ES-I3 (cell line): Measurements from ENCODE around the gene NXF1.
"Not testable (repeated sequence)": the region's sequence is repeated elsewhere in the genome, so short reads cannot be mapped to it uniquely, and the experiment has no call there.

ENCODE experiments used
- H3K36me3 ChIP-seq: 2 replicates; pipeline ENCODE4 v1.6.1; 2013; ENCODE audit warnings: mild to moderate bottlenecking, low read length, control low read depth, moderate library complexity; ENCODE audit not compliant: insufficient read depth
- H3K4me1 ChIP-seq: 2 replicates; pipeline ENCODE4 v1.6.1; 2013; ENCODE audit warnings: mild to moderate bottlenecking, control low read depth, low read length; ENCODE audit not compliant: insufficient read depth
- H3K9ac ChIP-seq: 2 replicates; pipeline ENCODE4 v1.6.1; 2013; ENCODE audit warnings: low read depth, mild to moderate bottlenecking, low read length, moderate library complexity
- H3K9me3 ChIP-seq: 2 replicates; pipeline ENCODE4 v1.6.1; 2013; ENCODE audit warnings: mild to moderate bottlenecking, low read length, moderate library complexity; ENCODE audit not compliant: control insufficient read depth, insufficient read depth

The NXF1 gene

DNA sequence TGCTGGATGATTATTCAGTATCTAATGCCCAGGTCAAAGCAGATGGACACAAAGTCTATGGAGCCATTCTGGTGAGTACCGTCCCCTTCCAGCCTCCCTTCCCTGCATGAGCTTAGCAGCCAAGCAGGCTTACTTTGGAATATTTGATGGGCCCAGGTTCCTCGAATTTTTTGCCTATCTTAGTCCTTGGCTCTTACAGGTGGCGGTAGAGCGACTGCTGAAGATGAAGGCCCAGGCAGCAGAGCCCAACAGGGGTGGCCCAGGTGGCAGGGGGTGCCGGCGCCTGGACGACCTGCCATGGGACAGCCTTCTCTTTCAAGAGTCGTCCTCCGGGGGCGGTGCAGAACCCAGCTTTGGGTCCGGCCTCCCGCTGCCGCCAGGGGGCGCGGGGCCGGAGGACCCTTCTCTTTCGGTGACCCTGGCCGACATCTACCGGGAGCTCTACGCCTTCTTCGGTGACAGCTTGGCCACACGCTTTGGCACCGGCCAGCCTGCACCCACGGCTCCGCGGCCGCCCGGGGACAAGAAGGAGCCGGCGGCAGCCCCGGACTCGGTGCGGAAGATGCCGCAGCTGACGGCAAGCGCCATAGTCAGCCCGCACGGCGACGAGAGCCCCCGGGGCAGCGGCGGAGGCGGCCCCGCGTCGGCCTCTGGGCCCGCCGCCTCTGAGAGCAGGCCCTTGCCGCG lies 18.8 kb downstream of the NXF1 start:
- Histone ChIP-seq H3K4me1 (no peaks in the 10 kb centered on the region; the same call in 1 of the 2 replicates), H3K36me3 (no peaks in the 10 kb centered on the region; the same call in 1 of the 2 replicates), H3K9ac (peak overlapping the region; percentile 91), H3K9me3 (no peaks in the 10 kb centered on the region)

DNA sequence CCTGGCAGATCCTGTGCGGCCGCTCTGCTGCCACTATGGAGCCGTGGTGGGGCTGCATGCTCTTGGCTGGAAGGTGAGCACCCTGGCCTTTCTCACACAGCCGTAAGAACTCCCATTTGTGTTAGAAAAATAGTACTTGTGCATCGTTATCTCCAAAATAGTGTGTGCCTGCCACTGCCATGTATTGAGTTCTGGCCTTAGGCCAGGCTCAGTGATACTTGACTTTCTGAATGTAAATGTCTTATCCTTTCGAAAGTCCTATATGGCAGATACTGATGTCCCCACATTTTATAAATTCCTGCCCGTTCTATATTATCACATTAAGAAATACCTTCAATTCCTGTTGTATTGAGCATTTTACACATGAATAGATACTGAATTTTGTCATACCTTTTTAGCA lies 22.5 kb downstream of the NXF1 start:
- peaks cover 3% of the 10 kb centered on the region; the same call in 1 of the 2 replicates for H3K36me3 ChIP-seq
- no peak overlapping the region for H3K9ac ChIP-seq
- no peaks in the 10 kb centered on the region for H3K9me3 ChIP-seq
- H3K4me1 ChIP-seq, result no peaks in the 10 kb centered on the region

DNA sequence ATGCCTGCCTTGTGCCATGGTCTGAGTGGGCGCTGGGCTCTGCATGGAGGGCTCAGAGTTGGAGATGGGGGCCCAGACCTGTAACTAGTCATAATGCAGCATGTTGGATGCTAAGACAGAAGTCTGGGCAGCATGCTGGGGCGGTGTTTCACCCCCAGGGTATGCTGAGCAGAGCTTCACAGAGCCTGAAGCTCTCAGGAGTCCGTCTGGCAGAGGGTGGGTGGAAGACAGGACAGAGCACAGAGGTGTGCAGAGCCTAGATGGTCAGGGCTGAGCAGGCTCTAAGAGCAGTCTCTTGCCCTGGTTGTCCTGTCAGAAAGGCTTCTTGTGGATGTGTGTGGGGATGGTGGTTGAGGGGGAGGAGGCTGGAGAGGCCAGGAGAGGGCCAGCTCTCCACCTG lies 26.8 kb downstream of the NXF1 start:
- H3K4me1 ChIP-seq, result no peaks in the 10 kb centered on the region
- peaks cover 9% of the 10 kb centered on the region; the same call in 1 of the 2 replicates for H3K36me3 ChIP-seq
- H3K9me3 ChIP-seq, result no peaks in the 10 kb centered on the region
- H3K9ac ChIP-seq, result no peak overlapping the region

DNA sequence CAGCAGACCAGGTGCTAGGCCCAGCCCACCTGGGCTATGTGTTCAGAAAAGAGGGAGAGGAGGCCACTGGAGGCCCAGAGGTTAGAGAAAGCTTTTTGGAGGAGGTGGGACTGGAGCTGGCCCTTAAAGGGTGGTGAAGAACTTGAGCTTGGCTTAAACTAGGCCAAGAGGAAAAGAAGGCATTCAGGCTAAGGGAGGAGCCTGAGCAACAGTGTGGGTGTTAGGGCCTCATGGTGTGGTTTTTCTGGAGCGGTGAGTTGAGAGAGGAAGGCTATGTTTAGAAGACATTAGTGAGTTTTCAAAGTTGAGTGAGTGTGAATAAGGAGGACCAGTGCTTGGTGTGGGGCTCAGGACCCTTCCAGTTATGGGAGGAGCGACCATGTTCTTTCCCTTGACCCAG lies 27.9 kb downstream of the NXF1 start:
- Histone ChIP-seq H3K4me1 (no peaks in the 10 kb centered on the region), H3K9ac (no peak overlapping the region), H3K36me3 (peaks cover 9% of the 10 kb centered on the region; the same call in 1 of the 2 replicates), H3K9me3 (no peaks in the 10 kb centered on the region)

DNA sequence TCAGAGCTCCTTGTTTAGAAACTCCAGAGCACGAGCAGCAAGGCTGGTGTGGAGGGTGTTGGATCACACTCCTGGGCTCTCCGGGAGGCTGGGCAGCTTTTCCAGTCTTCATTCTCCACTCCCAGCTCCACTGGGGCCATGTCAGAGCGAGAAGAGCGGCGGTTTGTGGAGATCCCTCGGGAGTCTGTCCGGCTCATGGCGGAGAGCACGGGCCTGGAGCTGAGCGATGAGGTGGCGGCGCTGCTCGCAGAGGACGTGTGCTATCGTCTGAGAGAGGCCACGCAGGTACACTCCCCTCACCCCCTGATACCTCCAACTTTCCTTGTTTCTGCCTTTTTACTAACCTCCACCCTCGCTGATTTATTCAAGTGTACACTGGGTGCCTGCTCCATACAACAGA lies 29.6 kb downstream of the NXF1 start:
- H3K9ac ChIP-seq, result no peak overlapping the region
- peaks cover 9% of the 10 kb centered on the region; the same call in 1 of the 2 replicates for H3K36me3 ChIP-seq

DNA sequence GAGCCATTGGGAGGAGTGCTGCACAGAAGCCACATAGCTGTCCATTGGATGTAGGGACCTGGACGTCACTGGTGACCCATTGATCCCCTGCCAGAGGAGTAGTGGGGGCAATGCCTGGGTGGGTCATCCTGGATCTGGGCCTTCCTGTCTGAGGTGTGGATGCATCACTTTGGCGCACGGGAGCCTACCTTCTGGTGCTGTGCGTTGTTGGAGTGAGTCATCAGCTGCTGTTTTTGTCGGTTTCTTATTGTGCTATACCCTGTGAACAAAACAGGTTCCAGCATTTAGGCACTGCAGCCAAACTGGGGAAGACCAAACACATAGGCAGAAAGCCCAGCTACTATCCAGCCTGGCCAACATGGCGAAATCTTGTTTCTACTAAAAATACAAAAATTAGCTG lies 30.8 kb downstream of the NXF1 start:
- no peaks in the 10 kb centered on the region for H3K9me3 ChIP-seq
- peaks cover 9% of the 10 kb centered on the region; the same call in 1 of the 2 replicates for H3K36me3 ChIP-seq
- no peak overlapping the region for H3K9ac ChIP-seq
- no peaks in the 10 kb centered on the region; the same call in 1 of the 2 replicates for H3K4me1 ChIP-seq

More for the DNA sequence above, 29.6 kb downstream of the NXF1 start:
- Histone ChIP-seq H3K4me1 (no peaks in the 10 kb centered on the region), H3K9me3 (no peaks in the 10 kb centered on the region)

DNA sequence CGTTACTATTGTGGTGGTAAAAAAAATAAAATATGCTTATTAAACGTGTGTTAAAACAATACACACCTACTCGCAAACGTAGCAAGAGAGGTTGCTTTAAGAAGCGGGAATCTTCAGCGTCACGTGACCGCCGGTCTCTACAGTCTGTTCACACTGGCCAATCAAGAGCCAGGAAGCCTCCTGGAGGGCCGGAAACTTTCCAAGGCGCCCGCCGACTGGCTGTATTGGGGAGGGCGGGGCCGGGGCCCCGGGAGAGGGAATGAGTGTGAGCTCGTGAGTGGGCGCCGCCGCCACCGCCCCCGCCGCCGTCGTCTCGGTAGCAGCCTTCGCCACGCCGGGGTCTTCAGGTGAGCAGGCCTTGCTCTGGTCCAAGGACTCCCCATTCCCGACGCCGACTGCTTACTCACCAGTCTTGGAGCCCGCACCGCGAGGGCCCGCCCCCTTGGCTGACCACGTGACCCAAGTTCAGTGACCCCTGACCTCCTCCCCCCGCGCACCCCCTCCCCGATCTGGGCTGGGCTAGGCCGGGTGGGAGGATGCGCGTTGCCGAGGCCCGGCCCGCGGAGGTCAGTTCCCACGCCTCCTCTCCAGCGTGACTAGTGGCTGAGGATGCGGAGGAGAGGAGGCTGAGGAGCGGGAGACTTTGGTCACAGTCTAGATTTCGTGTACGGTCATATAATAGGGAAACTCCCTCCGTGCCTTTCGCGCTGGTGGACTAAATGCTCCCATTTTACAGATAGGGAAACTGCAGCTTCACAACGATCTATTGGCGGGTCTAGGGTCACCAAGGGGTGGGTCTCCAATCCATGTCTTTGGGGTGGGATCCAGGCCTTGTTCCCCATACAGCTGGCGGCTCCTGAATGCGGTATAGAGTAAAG lies 33.9 kb downstream of the NXF1 start, which contains the start of gene TAF6L:
TAF6L (plus strand) TSS at position 253 of the 878 bp plus-strand sequence. CDS start 4,388 bp downstream, outside the sequence.
- Histone ChIP-seq H3K4me1 (no peaks in the 10 kb centered on the region; the same call in 1 of the 2 replicates), H3K9me3 (no peaks in the 10 kb centered on the region), H3K9ac (peak within 1 kb of the TSS; percentile 66), H3K36me3 (peaks cover 8% of the 10 kb centered on the region; the same call in 1 of the 2 replicates)

DNA sequence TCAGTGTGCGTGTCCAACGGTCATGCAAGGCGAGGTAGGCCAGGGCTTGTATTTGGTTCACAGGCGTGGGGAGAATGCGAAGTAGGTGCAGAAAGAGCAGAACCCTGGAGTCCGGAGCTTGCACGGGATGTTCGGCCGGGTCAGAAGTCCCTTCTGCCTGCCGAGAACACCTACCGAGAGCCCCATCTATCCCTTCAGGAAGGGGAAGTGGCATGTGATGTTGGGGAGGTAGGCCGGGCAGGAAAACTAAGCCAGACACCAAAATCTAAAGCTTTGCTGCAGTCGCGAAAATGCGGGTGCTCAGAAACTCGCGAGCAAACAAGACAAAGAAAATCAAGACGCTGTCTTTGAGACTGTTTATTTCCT lies 34.5 kb downstream of the NXF1 start:
- peak overlapping the region; percentile 66 for H3K9ac ChIP-seq

DNA sequence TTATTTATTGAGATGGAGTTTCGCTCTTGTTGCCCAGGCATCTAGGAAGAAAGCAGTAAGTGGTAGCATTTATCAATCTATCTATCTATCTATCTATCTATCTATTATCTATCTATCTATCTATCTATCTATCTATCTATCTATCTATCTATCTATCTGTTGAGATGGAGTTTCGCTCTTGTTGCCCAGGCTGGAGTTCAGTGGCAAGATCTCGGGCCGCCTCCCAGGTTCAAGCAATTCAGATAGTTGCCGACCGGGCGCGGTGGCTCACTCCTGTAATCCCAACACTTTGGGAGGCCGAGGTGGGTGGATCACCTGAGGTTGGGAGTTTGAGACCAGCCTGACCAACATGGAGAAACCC lies 44.4 kb downstream of the NXF1 start:
- peak overlapping the region; percentile 22; the same call in 1 of the 2 replicates for H3K9ac ChIP-seq

More for the DNA sequence above, 34.5 kb downstream of the NXF1 start:
- Histone ChIP-seq H3K36me3 (peaks cover 7% of the 10 kb centered on the region), H3K4me1 (no peaks in the 10 kb centered on the region; the same call in 1 of the 2 replicates), H3K9me3 (no peaks in the 10 kb centered on the region)

DNA sequence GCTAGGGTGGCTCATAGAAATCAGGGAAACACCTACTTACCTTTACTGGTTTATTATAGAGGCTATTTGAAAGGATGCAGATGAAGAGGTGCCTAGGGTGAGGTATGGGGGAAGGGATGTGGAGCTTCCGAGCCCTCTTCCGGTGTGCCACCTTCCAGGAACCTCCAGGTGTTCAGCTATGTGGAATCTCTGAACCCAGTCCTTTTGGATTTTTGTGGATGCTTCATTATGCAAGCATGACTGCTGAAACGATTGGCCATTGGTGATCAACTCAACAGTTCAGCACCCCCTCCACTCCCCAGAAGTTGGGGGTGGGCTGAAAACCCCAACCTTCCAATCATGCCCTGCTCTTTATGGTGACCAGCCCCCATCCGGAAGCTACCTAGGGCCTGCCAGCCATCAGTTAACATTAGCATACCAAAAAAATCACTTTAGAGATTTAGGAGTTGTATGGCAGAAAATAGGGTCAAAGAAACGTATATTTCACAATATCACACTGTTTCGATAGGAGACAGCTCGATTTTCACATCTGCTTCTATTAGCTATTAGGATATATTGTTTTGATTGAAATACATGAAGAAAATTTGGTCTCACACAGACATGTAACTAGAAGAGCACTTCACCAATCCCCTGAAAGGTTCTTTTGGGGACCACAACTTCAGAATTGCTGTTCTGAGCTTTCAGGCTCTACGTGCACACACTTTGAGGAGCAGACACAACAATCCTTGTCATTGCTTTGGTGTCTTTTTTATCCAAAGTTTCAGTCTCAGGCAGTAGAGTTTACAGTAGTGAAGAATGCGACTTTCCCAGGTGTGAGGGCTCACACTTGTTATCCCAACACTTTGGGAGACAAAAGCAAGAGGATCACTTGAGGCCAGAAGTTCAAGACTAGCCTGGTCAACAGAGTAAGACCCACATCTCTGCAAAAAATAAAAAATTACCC lies 47.1 kb downstream of the NXF1 start:
- Histone ChIP-seq H3K9ac (peak overlapping the region; percentile 45), H3K9me3 (no peaks in the 10 kb centered on the region), H3K4me1 (peaks cover 6% of the 10 kb centered on the region), H3K36me3 (peaks cover 7% of the 10 kb centered on the region; the same call in 1 of the 2 replicates)

More for the DNA sequence above, 44.4 kb downstream of the NXF1 start:
- H3K36me3 ChIP-seq, result peaks cover 12% of the 10 kb centered on the region; the same call in 1 of the 2 replicates
- H3K9me3 ChIP-seq, H3K4me1 ChIP-seq: not testable (repeated sequence)

DNA sequence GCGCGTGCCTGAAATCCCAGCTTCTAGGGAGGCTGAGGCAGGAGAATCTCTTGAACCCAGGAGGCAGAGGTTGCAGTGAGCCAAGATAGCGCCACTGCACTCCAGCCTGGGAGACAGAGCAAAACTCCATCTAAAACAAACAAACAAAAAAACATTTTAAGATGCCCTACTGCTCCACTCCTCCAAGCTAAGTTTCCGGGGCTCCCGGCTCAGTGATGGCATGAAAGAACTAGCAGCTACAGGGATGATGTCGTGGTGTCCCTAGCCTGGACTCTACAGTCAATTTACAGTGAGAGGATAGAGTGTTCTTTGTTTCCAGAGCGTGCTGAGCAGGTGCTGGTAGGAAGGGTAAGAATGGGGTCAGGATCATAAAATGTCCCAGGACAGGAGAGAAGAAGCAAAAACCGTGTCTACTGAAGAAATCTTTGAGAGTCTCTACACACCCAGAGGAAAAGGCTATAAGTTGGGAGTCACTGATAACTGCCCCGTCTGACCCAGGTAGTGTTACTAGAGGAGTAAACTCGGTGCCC lies 50.1 kb downstream of the NXF1 start:
- Histone ChIP-seq H3K9me3 (no peaks in the 10 kb centered on the region), H3K9ac (no peak overlapping the region), H3K4me1 (peaks cover 3% of the 10 kb centered on the region), H3K36me3 (peaks cover 10% of the 10 kb centered on the region)

DNA sequence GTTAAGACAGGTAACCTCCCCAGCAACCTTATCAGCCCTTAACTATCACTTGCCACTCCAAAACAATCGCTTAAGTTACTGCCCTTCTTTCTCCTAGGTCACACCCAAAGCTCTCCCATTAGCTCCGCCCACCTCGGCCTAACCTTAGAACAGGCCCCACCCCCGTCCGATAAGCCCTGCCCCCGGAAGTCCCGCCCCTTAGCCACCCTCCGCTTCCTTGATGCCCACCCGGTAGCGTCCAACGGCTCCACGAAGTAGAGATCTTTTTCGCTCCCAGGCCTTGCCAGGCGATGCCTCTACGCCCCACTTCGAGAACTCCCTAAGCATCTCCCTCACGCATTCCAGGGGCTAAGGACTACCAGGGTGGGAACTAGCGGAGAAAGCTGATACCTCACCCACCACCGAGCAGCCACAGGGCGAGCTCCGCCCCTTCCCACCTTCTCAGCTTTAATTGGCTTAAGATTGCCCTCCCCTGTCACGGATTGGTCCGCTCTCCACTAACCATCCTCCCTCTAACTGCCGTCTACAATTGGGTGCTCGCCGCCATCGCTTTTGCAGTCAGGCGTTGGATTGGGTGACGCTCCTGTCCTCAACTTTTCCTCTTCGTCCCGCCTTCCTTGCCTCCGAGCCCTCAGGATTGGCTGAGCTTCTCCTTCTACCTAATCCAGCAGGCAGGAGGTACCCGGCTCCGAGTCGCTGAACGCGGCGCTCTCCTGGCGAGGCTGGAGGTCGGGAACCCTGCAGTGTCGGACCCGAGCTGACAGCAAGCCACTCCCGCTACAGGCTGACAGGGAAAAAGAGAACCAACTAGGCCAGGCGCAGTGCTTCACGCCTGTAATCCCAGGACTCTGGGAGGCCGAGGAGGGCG lies 51.3 kb downstream of the NXF1 start, which contains the start of gene ZBTB3:
ZBTB3 (minus strand) TSS at position 425 of the 868 bp plus-strand sequence. CDS start 496 bp downstream, outside the sequence.
- Histone ChIP-seq H3K9me3 (no peaks in the 10 kb centered on the region), H3K4me1 (peaks cover under 1% of the 10 kb centered on the region), H3K9ac (peak within 1 kb of the TSS; percentile 74), H3K36me3 (peaks cover 15% of the 10 kb centered on the region)
